ENCODE results near the gene CLMP.

The CLMP gene

GRCh38 chr11:123173856-123174186 lies 21.2 kb downstream of the CLMP start:
- H3K9me3 ChIP-seq (ENCODE audit: control insufficient read depth, low read length) = no peaks in the 10 kb centered on the region
- H3K18ac ChIP-seq (ENCODE audit: low read depth in 1 of 2, low read length in 2 of 2) = no peak overlapping the region
- peak overlapping the region in 1 of 2 experiments; percentile 6 for H2BK12ac ChIP-seq (ENCODE audit: low read length in 2 of 2)

GRCh38 chr11:123173040-123173855 lies 21.8 kb downstream of the CLMP start:
- no peak overlapping the region for H3K23ac ChIP-seq (ENCODE audit: low read length in 2 of 2)

More at GRCh38 chr11:123173856-123174186, 21.2 kb downstream of the CLMP start:
- no peak overlapping the region for H4K8ac ChIP-seq (ENCODE audit: low read length)
- H3K4ac ChIP-seq (ENCODE audit: low read depth in 1 of 2, low read length in 2 of 2) = no peak overlapping the region
- H2AFZ ChIP-seq (ENCODE audit: low read depth, low read length) = no peak overlapping the region
- H3K4me3 ChIP-seq (ENCODE audit: insufficient read depth in 1 of 2, low read depth in 1 of 2, low read length in 2 of 2) = peak overlapping the region in 1 of 2 experiments; percentile 31
- H2BK5ac ChIP-seq (ENCODE audit: low read depth, low read length, poor library complexity, severe bottlenecking) = no peak overlapping the region
- H2AK5ac ChIP-seq (ENCODE audit: low read length, severe bottlenecking) = peak overlapping the region; percentile 42
- WGBS = 92% methylated on average over 3 of the region's 3 CpGs
- peaks cover 6% of the 10 kb centered on the region for H3K79me1 ChIP-seq (replicated peaks; ENCODE audit: low read length, poor library complexity, severe bottlenecking)
- H3K27ac ChIP-seq (ENCODE audit: low read length, poor library complexity, severe bottlenecking) = peak overlapping the region; percentile 55
- H3K4me2 ChIP-seq (ENCODE audit: low read length, poor library complexity, severe bottlenecking) = no peak overlapping the region
- DNase-seq = no peak
- no peak overlapping the region for H3K23ac ChIP-seq (ENCODE audit: low read length in 2 of 2)
- no peak overlapping the region for H3K14ac ChIP-seq (ENCODE audit: low read length in 2 of 2)
- peak overlapping the region; percentile 78 for H3K9ac ChIP-seq (ENCODE audit: low read length)
- H3K27me3 ChIP-seq (ENCODE audit: control insufficient read depth in 1 of 2, insufficient read depth in 1 of 2, low read length in 2 of 2) = no peaks in the 10 kb centered on the region
- no peak overlapping the region for H2BK120ac ChIP-seq (ENCODE audit: low read depth, low read length)
- no peak overlapping the region for H2BK15ac ChIP-seq (ENCODE audit: low read depth, poor library complexity, severe bottlenecking)
- H3K4me1 ChIP-seq (ENCODE audit: control insufficient read depth, insufficient read depth, low read depth, low read length) = peaks cover 8% of the 10 kb centered on the region
- H3K36me3 ChIP-seq (ENCODE audit: control insufficient read depth in 1 of 2, insufficient read depth in 2 of 2, low read depth in 1 of 2, low read length in 2 of 2) = peaks cover 0 to 60% of the 10 kb centered on the region in 2 experiments
- no peak overlapping the region for H4K91ac ChIP-seq (ENCODE audit: low read length)

GRCh38 chr11:123170929-123171328 lies 24.1 kb downstream of the CLMP start:
- H2BK15ac ChIP-seq (ENCODE audit: low read depth, poor library complexity, severe bottlenecking) = no peak overlapping the region
- no peak overlapping the region for H3K18ac ChIP-seq (ENCODE audit: low read depth in 1 of 2, low read length in 2 of 2)
- H3K23ac ChIP-seq (ENCODE audit: low read length in 2 of 2) = no peak overlapping the region
- no peak overlapping the region for H4K8ac ChIP-seq (ENCODE audit: low read length)
- no peak overlapping the region for H3K4me2 ChIP-seq (ENCODE audit: low read length, poor library complexity, severe bottlenecking)
- H3K36me3 ChIP-seq (ENCODE audit: control insufficient read depth in 1 of 2, insufficient read depth in 2 of 2, low read depth in 1 of 2, low read length in 2 of 2) = peaks cover 0 to 64% of the 10 kb centered on the region in 2 experiments
- no peaks in the 10 kb centered on the region for H3K9me3 ChIP-seq (ENCODE audit: control insufficient read depth, low read length)
- H2BK120ac ChIP-seq (ENCODE audit: low read depth, low read length) = no peak overlapping the region
- H2BK12ac ChIP-seq (ENCODE audit: low read length in 2 of 2) = peak overlapping the region in 1 of 2 experiments; percentile 15
- H4K91ac ChIP-seq (ENCODE audit: low read length) = no peak overlapping the region
- no peak overlapping the region for H3K27ac ChIP-seq (ENCODE audit: low read length, poor library complexity, severe bottlenecking)
- H3K4me3 ChIP-seq (ENCODE audit: insufficient read depth in 1 of 2, low read depth in 1 of 2, low read length in 2 of 2) = no peak overlapping the region
- no peak overlapping the region for H2BK5ac ChIP-seq (ENCODE audit: low read depth, low read length, poor library complexity, severe bottlenecking)
- peaks cover 9% of the 10 kb centered on the region for H3K79me1 ChIP-seq (replicated peaks; ENCODE audit: low read length, poor library complexity, severe bottlenecking)
- H2AK5ac ChIP-seq (ENCODE audit: low read length, severe bottlenecking) = no peak overlapping the region
- H3K14ac ChIP-seq (ENCODE audit: low read length in 2 of 2) = no peak overlapping the region
- no peak overlapping the region for H2AFZ ChIP-seq (ENCODE audit: low read depth, low read length)
- WGBS = 100% methylated on average over 3 of the region's 3 CpGs
- no peak overlapping the region for H3K4ac ChIP-seq (ENCODE audit: low read depth in 1 of 2, low read length in 2 of 2)
- no peak overlapping the region for H3K9ac ChIP-seq (ENCODE audit: low read length)
- H3K27me3 ChIP-seq (ENCODE audit: control insufficient read depth in 1 of 2, insufficient read depth in 1 of 2, low read length in 2 of 2) = no peaks in the 10 kb centered on the region
- H3K4me1 ChIP-seq (ENCODE audit: control insufficient read depth, insufficient read depth, low read depth, low read length) = peaks cover 10% of the 10 kb centered on the region
- DNase-seq = no peak

More at GRCh38 chr11:123173040-123173855, 21.8 kb downstream of the CLMP start:
- peaks cover 9% of the 10 kb centered on the region for H3K79me1 ChIP-seq (replicated peaks; ENCODE audit: low read length, poor library complexity, severe bottlenecking)
- peak overlapping the region; percentile 78 for H3K9ac ChIP-seq (ENCODE audit: low read length)
- peaks cover 8% of the 10 kb centered on the region for H3K4me1 ChIP-seq (ENCODE audit: control insufficient read depth, insufficient read depth, low read depth, low read length)
- no peaks in the 10 kb centered on the region for H3K9me3 ChIP-seq (ENCODE audit: control insufficient read depth, low read length)
- no peak overlapping the region for H3K14ac ChIP-seq (ENCODE audit: low read length in 2 of 2)
- no peaks in the 10 kb centered on the region for H3K27me3 ChIP-seq (ENCODE audit: control insufficient read depth in 1 of 2, insufficient read depth in 1 of 2, low read length in 2 of 2)
- no peak overlapping the region for H2BK5ac ChIP-seq (ENCODE audit: low read depth, low read length, poor library complexity, severe bottlenecking)
- 29% methylated on average over 3 of the region's 4 CpGs for WGBS
- H4K91ac ChIP-seq (ENCODE audit: low read length) = no peak overlapping the region
- H4K8ac ChIP-seq (ENCODE audit: low read length) = no peak overlapping the region
- H3K4ac ChIP-seq (ENCODE audit: low read depth in 1 of 2, low read length in 2 of 2) = peak overlapping the region in 1 of 2 experiments; percentile 64
- H3K4me2 ChIP-seq (ENCODE audit: low read length, poor library complexity, severe bottlenecking) = no peak overlapping the region
- no peak overlapping the region for H3K18ac ChIP-seq (ENCODE audit: low read depth in 1 of 2, low read length in 2 of 2)
- H3K27ac ChIP-seq (ENCODE audit: low read length, poor library complexity, severe bottlenecking) = peak overlapping the region; percentile 61
- peaks cover 0 to 60% of the 10 kb centered on the region in 2 experiments for H3K36me3 ChIP-seq (ENCODE audit: control insufficient read depth in 1 of 2, insufficient read depth in 2 of 2, low read depth in 1 of 2, low read length in 2 of 2)
- DNase-seq = peak; percentile 98
- peak overlapping the region in 1 of 2 experiments; percentile 31 for H3K4me3 ChIP-seq (ENCODE audit: insufficient read depth in 1 of 2, low read depth in 1 of 2, low read length in 2 of 2)
- no peak overlapping the region for H2BK120ac ChIP-seq (ENCODE audit: low read depth, low read length)
- no peak overlapping the region for H2BK15ac ChIP-seq (ENCODE audit: low read depth, poor library complexity, severe bottlenecking)
- peak overlapping the region; percentile 42 for H2AK5ac ChIP-seq (ENCODE audit: low read length, severe bottlenecking)
- H2BK12ac ChIP-seq (ENCODE audit: low read length in 2 of 2) = peak overlapping the region; percentile 31 to 84
- H2AFZ ChIP-seq (ENCODE audit: low read depth, low read length) = no peak overlapping the region

GRCh38 chr11:123169821-123170220 lies 25.2 kb downstream of the CLMP start:
- DNase-seq = no peak
- Histone ChIP-seq H3K14ac (ENCODE audit: low read length in 2 of 2) (no peak overlapping the region), H4K8ac (ENCODE audit: low read length) (no peak overlapping the region), H3K27ac (ENCODE audit: low read length, poor library complexity, severe bottlenecking) (no peak overlapping the region), H3K4me2 (ENCODE audit: low read length, poor library complexity, severe bottlenecking) (no peak overlapping the region), H3K79me1 (replicated peaks; ENCODE audit: low read length, poor library complexity, severe bottlenecking) (peaks cover 9% of the 10 kb centered on the region), H2BK120ac (ENCODE audit: low read depth, low read length) (no peak overlapping the region), H3K4me3 (ENCODE audit: insufficient read depth in 1 of 2, low read depth in 1 of 2, low read length in 2 of 2) (no peak overlapping the region), H3K9ac (ENCODE audit: low read length) (no peak overlapping the region), H2AFZ (ENCODE audit: low read depth, low read length) (no peak overlapping the region), H3K27me3 (ENCODE audit: control insufficient read depth in 1 of 2, insufficient read depth in 1 of 2, low read length in 2 of 2) (no peaks in the 10 kb centered on the region), H4K91ac (ENCODE audit: low read length) (no peak overlapping the region), H3K23ac (ENCODE audit: low read length in 2 of 2) (no peak overlapping the region), H2AK5ac (ENCODE audit: low read length, severe bottlenecking) (no peak overlapping the region), H2BK5ac (ENCODE audit: low read depth, low read length, poor library complexity, severe bottlenecking) (no peak overlapping the region), H3K9me3 (ENCODE audit: control insufficient read depth, low read length) (no peaks in the 10 kb centered on the region), H2BK15ac (ENCODE audit: low read depth, poor library complexity, severe bottlenecking) (no peak overlapping the region), H3K4me1 (ENCODE audit: control insufficient read depth, insufficient read depth, low read depth, low read length) (peaks cover 6% of the 10 kb centered on the region), H3K36me3 (ENCODE audit: control insufficient read depth in 1 of 2, insufficient read depth in 2 of 2, low read depth in 1 of 2, low read length in 2 of 2) (peaks cover 0 to 67% of the 10 kb centered on the region in 2 experiments), H2BK12ac (ENCODE audit: low read length in 2 of 2) (no peak overlapping the region), H3K18ac (ENCODE audit: low read depth in 1 of 2, low read length in 2 of 2) (no peak overlapping the region), H3K4ac (ENCODE audit: low read depth in 1 of 2, low read length in 2 of 2) (no peak overlapping the region)
- 82% methylated on average over 3 of the region's 3 CpGs for WGBS
